Measurements from ENCODE around the gene TTC39B.

The TTC39B gene

DNA sequence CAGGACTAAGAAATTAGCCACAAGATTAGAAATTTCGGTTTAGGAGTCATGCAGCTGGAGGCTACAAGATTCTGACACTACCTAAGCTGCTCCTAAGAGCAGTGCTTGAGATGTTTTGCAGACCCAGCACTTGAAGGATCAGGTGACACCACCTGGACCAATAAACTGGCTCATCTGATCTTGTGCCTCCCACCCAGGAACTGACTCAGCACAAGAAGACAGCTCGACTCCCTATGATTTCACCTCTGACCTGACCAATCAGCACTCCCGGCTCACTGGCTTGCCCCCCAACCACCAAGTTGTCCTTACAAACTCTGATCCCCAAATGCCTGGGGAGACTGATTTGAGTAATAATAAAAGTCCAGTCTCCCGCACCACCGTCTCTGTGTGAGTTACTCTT lies 170.4 kb downstream of the TTC39B start:
- DNase-seq (ENCODE audit: low read depth in 2 of 3, low spot score in 2 of 3), result no peak

DNA sequence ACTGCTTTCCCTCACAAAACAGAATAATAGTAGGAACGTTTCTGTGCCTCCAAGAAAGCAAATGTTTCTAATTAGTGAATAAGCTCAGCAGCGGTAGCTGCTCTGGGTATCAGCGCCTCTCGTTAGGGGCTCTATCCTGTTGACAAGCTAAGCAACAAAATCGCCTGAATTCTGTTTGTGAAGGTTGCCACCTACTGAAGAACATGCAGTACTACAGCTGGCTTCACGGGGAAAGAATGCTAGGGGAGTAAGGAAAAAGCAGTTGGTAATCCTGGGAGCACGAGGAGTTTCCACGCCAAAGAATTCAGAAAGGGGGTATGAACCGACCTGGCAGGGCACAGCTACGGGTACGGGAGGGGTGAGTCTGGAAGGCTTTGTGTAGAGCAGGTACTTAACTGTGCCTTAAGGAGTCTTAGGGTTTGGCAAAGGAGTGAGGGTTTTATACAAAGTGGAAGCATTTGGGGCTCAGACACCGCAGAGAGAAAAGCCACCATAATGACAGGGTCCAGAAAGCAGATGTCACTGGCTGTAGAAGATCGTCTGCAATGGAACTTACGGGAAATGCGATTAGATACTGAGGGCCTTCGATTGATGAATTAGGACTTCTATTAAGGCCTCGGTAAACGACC lies 171.7 kb downstream of the TTC39B start:
- DNase-seq (ENCODE audit: low read depth in 2 of 3, low spot score in 2 of 3), result peak in 1 of 3 experiments; percentile 6

GRCh38 chr9:15133488-15133887 lies 173.5 kb downstream of the TTC39B start:
- no peak for DNase-seq (ENCODE audit: low read depth in 2 of 3, low spot score in 2 of 3)

- no peak for DNase-seq (ENCODE audit: low read depth in 2 of 3, low spot score in 2 of 3)
Measured at GRCh38 chr9:15132091-15132490, 174.9 kb downstream of the TTC39B start.

DNA sequence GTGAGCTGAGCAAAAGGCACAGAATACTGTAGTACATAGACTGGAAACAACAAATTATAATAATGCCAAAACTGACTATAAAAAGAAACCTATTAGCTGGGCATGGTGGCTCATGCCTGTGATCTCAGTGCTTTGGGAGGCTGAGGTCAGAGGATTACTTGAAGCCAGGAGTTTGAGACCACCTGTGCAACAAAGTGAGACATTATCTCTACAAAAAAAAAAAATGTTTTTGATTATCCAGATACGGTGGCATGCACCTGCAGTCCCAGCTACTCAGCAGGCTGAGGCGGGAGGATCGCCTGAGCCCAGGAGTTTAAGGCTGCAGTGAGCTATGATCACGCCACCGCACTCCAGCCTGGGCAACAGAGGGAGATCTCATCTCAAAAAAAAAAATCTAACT lies 175.9 kb downstream of the TTC39B start:
- DNase-seq (ENCODE audit: low read depth in 2 of 3, low spot score in 2 of 3), result no peak

GRCh38 chr9:15127831-15128230 lies 179.2 kb downstream of the TTC39B start:
- DNase-seq (ENCODE audit: low read depth in 2 of 3, low spot score in 2 of 3), result no peak

- no peak for DNase-seq (ENCODE audit: low read depth in 2 of 3, low spot score in 2 of 3)
Measured at GRCh38 chr9:15121630-15122029, 185.4 kb downstream of the TTC39B start.

- DNase-seq (ENCODE audit: low read depth in 2 of 3, low spot score in 2 of 3), result no peak
Measured at GRCh38 chr9:15116130-15116580, 190.9 kb downstream of the TTC39B start.

DNA sequence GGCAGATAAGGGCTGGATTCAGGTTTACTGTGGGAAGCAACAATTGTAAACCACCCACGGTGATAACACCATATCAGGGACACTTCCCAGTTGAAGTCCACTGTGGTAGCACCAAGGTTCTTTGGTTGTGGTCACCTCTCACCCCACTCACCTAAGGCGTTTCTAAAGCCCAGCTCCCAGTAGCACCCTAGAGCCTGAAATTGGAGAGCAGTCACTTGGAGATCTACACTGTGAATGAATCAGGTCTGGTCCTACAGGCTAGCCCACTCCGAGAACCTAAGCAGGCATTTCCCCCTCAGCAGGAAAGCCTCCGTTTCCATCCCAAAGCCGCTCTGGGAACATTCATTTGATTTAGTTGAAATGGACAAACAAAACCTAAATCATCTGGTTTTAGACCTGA lies 191.3 kb downstream of the TTC39B start:
- no peak for DNase-seq (ENCODE audit: low read depth in 2 of 3, low spot score in 2 of 3)

- no peak for DNase-seq (ENCODE audit: low read depth in 2 of 3, low spot score in 2 of 3)
Measured at GRCh38 chr9:15115041-15115440, 192.0 kb downstream of the TTC39B start.
